Lung microvascular endothelial cell (primary cell): Measurements from ENCODE around the gene CXCL12. TPM values are rescaled to one million over a fixed set of nuclear protein-coding genes. Genes with fewer than 3 reads are reported as not detected.

Experiments
- DNase-seq, 2 donors: peaks; one replicate each; pipeline versions ENCODE4 v3.0.0 to v3.0.0-alpha.2; 2010; ENCODE audit warnings: low read depth in 2 of 2
- total RNA-seq: library from RNA; depleted of rRNA; stranded (reverse); fragments of >200 nt; gene quantifications from 2 replicates; pipeline ENCODE4 v1.2.1, GENCODE V29; 2014

CXCL12 gene
- total RNA-seq, 1 donor from 2014 or later, result 7.1 TPM

GRCh38 chr10:44335330-44336021, 49.4 kb downstream of the CXCL12 start:
- DNase-seq, result no peak

- DNase-seq, result peak in 1 of 2 donors; percentile 38
Observed at GRCh38 chr10:44334621-44335184, 50.2 kb downstream of the CXCL12 start.

GRCh38 chr10:44334091-44334490, 50.8 kb downstream of the CXCL12 start:
- no peak for DNase-seq

- DNase-seq, result no peak
Observed at GRCh38 chr10:44333511-44333910, 51.4 kb downstream of the CXCL12 start.

GRCh38 chr10:44332465-44332864, 52.4 kb downstream of the CXCL12 start:
- DNase-seq, result no peak

- DNase-seq, result no peak
Observed at GRCh38 chr10:44330431-44330830, 54.5 kb downstream of the CXCL12 start.

- DNase-seq, result no peak
Observed at GRCh38 chr10:44327461-44327860, 57.4 kb downstream of the CXCL12 start.
